ENCODE results near the gene WNT11. TPM values are rescaled to one million over a fixed set of nuclear protein-coding genes. Genes with fewer than 3 reads are reported as not detected.

The WNT11 gene
- 1.1 to 2.1 TPM (median 1.8 TPM) in 5 replicates for total RNA-seq (2022; extraction: Qiagen RNA extraction)

DNA sequence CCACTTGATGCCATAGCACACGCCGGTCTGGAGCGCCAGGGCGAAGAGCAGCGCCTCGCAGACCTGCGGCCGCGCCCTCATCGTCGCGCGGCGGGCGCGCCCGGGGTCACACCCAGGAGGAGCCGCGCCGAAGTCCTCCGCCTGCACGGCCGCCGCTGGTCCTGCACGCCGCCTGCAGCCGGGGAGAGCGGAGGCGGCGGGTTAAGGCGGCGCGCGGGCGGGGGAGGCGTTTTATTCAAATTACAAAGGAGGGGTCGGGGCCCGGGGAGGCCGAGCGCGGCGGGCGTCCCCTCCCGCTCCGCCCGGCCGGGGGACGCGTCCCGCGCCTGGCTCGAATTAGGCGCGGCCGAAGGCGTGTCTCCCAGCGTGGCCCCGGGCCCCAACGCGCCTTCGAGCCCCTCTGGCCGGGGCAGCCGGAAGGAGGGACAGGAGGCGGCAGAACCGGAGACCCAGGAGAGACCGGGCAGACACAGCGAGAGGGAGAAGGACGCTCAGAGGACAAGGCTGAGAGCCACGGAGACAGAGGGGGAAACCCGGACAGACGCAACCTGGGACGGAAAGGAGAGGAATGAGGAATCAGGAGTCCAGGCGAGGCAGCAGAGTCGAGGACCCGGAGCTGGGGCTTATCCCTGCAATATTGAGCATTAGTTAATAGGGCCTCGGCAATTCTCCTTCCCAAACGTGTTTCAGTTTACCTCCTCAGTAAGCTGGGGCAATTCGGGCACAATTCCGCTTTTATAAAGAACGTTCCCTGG, at the start of gene WNT11:
TSS of gene WNT11 (minus strand) at position 176 of the 755 bp plus-strand sequence. CDS start at position 81, 95 bp downstream.

Other genes starting within 250 kb of the WNT11 start
- 40.1 to 60.1 TPM (median 45.0 TPM) in 5 replicates for gene THAP12, start 174.6 kb upstream of the WNT11 start, total RNA-seq (2022; extraction: Qiagen RNA extraction)
- gene GVQW3, start 174.8 kb upstream of the WNT11 start, total RNA-seq (2022; extraction: Qiagen RNA extraction): 0.32 to 1.3 TPM (median 0.90 TPM) in 5 replicates
- 9.8 to 17.4 TPM (median 12.4 TPM) in 5 replicates for gene EMSY, start 238.5 kb upstream of the WNT11 start, total RNA-seq (2022; extraction: Qiagen RNA extraction)

All from A549 treated with Hydrocortisone at 1 μM for 4 hours (cell line).